ENCODE measurements around the gene AQP5. TPM values are rescaled to one million over a fixed set of nuclear protein-coding genes. Genes with fewer than 3 reads are reported as not detected.
A peak's percentile ranks its signal among the peaks of the same experiment; 100 is the strongest.

Gene AQP5
- total RNA-seq, 2 experiments from 2014 or later: not detected

DNA sequence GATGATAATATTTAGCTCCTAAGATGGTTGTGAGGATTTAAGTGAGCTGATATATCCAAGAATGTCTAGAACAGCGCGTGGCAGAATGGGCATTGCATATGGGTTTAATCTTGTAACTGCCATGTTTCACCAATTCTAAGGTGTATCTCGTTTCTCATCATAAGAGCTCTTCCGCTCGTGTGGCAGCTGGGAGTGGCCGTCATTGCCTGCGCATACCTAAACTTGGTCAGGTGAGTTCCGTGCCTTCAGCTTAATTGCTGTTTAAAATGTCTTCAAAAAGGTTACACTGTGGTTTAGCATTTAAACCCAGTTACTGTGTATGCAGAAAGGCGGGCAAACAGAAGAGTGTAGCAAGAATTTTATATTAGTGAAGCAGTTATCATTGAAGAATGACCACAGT lies 15.6 kb upstream of the AQP5 start:
- CTCF ChIA-PET: interaction anchor here (0.7 to 6.3 kb wide), 36 partner anchors 9 to 272 kb away, joined by 3 to 65 read pairs (median 4); partner anchors contain the start of genes AQP5, COX14 and SMARCD1
- H3K27me3 Mint-ChIP-seq (ENCODE audit: low read depth): no peaks in the 10 kb centered on the region
- peak overlapping the region; percentile 25 for H3K27ac Mint-ChIP-seq
- no peaks in the 10 kb centered on the region for H3K9me3 Mint-ChIP-seq
- intact Hi-C loops (cut with micrococcal nuclease): no loop called here
- H3K4me1 Mint-ChIP-seq (ENCODE audit: low read depth): peaks cover 16% of the 10 kb centered on the region
- no peak overlapping the region for H3K4me3 Mint-ChIP-seq
- H3K36me3 Mint-ChIP-seq (ENCODE audit: low read depth): no peaks in the 10 kb centered on the region
- no peak for DNase-seq

DNA sequence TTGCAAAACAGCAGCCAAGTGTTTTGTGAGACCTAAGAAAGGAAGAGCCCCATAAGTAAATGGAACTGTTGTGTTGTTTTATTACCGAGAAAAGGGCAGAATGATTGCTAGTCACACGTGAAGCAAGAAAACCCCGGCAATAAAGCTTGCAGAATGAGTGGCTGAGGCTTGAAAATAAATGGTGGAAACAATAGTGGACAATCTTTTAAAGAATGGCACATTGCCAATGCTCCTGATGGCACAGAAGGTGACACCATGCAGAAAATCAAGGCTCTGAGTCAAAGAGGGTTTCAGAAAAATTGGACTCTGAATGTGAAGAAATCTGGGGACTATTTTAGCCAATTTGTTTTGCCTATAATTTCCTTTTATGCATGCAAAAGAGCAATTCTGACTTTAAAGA lies 15.2 kb upstream of the AQP5 start:
- Mint-ChIP-seq H3K27ac (peak overlapping the region; percentile 25), H3K4me3 (no peak overlapping the region)

DNA sequence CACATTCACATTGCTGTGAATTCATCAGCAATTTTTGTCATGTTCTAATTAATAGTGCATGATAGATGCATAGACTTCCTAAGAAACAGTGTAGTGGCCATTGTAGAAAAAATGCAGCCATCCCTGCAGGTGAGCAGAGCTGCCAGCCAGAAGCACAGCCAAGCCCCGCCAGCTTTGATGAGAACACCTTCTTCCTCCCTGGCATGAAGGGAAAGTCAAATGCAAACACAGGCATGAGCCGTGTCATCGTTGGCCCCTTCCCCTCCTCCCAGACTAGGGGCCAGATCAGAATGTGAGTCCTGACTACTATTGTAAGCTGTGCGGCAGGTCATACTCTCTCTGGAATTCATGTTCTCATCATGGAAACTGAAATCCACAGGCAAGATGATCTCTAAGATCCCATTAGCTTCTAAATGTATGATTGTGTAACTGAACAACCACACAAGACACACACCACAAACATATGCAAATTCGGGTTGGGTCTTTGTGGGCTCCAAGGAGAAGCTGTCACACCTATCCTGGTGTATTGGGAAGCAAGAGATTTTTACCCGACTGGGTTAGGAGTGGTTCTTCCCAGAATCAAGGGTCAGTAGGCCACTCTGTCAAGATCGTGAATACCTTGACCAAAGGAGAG lies 14.0 kb upstream of the AQP5 start:
- H3K27me3 Mint-ChIP-seq (ENCODE audit: low read depth): no peaks in the 10 kb centered on the region
- CTCF ChIA-PET: interaction anchor here (0.7 to 6.3 kb wide), 6 partner anchors 11 to 225 kb away, joined by 4 to 65 read pairs (median 5); no protein-coding TSS in a partner anchor
- H3K9me3 Mint-ChIP-seq: no peaks in the 10 kb centered on the region
- H3K27ac Mint-ChIP-seq: no peak overlapping the region
- no peak for DNase-seq
- no peaks in the 10 kb centered on the region for H3K36me3 Mint-ChIP-seq (ENCODE audit: low read depth)
- peaks cover 16% of the 10 kb centered on the region for H3K4me1 Mint-ChIP-seq (ENCODE audit: low read depth)
- intact Hi-C loops (cut with micrococcal nuclease): no loop called here
- no peak overlapping the region for H3K4me3 Mint-ChIP-seq

More for the DNA sequence above, 15.2 kb upstream of the AQP5 start:
- Mint-ChIP-seq H3K36me3 (ENCODE audit: low read depth) (no peaks in the 10 kb centered on the region), H3K4me1 (ENCODE audit: low read depth) (peaks cover 16% of the 10 kb centered on the region), H3K9me3 (no peaks in the 10 kb centered on the region), H3K27me3 (ENCODE audit: low read depth) (no peaks in the 10 kb centered on the region)
- no peak for DNase-seq
- CTCF ChIA-PET: interaction anchor here (0.6 to 6.3 kb wide), 27 partner anchors 8 to 272 kb away, joined by 3 to 65 read pairs (median 5); partner anchors contain the start of genes AQP5, COX14 and SMARCD1
- intact Hi-C loops (cut with micrococcal nuclease): no loop called here

DNA sequence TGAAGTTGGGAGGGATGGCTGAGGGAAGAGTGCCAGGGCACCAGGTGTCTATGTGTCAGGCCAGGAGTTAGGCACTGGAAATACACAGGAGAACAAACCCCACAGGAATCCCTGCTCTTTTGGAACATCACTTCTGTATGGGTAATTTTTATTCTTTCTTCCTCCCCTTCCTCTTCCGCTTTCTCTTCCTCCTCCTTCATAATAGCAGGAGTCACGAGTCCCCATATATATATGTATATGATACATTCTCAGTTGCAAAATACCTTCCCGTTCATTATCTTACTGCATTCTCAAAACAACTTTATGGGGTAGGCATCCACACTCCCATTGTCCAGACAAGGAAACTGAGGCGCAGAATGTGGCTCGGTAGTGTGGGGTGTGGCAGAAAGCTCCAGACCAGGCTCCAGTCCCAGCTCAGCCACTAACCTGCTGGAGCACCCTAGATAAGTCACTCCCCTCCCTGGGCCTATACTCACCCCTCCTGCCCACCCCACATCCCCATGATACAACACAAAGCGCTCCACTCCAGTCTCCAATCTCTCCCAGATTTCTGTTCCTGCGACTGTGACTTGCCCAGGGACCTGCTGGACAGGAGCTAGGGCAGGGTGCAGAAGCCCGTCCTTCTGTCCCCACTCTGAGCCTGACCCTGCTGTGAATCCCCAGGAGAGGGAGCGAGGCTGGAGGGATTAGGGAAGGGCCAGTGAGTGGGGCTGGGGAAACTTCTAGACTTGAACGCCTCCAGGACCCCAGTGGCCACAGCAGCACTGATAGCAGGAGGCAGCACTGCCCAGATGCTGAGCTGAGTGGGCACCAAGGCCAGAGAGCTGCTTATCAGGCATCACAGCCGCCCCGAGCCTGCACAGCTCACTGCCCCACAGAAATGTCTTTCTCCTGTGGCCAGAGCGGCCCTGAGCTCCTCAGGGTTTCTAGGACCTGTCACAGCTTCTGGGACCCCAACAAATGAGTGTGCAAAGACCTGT lies 12.5 kb upstream of the AQP5 start:
- no peak overlapping the region for H3K4me3 Mint-ChIP-seq
- peaks cover 16% of the 10 kb centered on the region for H3K4me1 Mint-ChIP-seq (ENCODE audit: low read depth)
- no peak overlapping the region for H3K27ac Mint-ChIP-seq
- H3K27me3 Mint-ChIP-seq (ENCODE audit: low read depth): peaks cover 13% of the 10 kb centered on the region
- intact Hi-C loops (cut with micrococcal nuclease): no loop called here
- H3K9me3 Mint-ChIP-seq: no peaks in the 10 kb centered on the region
- DNase-seq: no peak
- H3K36me3 Mint-ChIP-seq (ENCODE audit: low read depth): no peaks in the 10 kb centered on the region
- CTCF ChIA-PET: interaction anchor here (0.6 to 6.3 kb wide), 2 partner anchors 17 to 36 kb away, joined by 3 to 65 read pairs; no protein-coding TSS in a partner anchor

DNA sequence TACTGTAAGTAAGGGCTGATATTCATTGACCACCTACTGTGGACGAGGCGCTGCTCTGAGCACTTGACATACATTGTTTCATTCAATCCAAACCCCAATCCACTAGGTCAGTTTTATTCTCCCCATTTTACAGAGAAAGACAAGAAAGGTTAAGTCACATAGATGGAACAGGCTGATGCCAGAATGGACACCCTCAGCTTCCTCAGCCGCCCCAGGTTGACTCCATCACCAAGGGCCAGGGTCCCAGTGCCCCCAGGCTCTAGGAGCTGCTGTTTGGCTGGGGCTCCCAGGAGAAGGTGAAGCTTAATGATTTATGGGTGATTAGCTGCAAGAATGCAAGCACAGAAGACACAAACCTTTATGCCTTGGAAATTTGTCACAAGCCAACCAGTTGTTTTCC lies 11.8 kb upstream of the AQP5 start:
- Mint-ChIP-seq H3K27me3 (ENCODE audit: low read depth) (peaks cover 20% of the 10 kb centered on the region), H3K36me3 (ENCODE audit: low read depth) (no peaks in the 10 kb centered on the region), H3K4me1 (ENCODE audit: low read depth) (peaks cover 12% of the 10 kb centered on the region), H3K27ac (no peak overlapping the region), H3K4me3 (no peak overlapping the region), H3K9me3 (no peaks in the 10 kb centered on the region)
- CTCF ChIA-PET: interaction anchor here (6.3 kb wide), 1 partner anchor 17 kb away, joined by 65 read pairs; no protein-coding TSS in a partner anchor
- no peak for DNase-seq
- intact Hi-C loops (cut with micrococcal nuclease): no loop called here

DNA sequence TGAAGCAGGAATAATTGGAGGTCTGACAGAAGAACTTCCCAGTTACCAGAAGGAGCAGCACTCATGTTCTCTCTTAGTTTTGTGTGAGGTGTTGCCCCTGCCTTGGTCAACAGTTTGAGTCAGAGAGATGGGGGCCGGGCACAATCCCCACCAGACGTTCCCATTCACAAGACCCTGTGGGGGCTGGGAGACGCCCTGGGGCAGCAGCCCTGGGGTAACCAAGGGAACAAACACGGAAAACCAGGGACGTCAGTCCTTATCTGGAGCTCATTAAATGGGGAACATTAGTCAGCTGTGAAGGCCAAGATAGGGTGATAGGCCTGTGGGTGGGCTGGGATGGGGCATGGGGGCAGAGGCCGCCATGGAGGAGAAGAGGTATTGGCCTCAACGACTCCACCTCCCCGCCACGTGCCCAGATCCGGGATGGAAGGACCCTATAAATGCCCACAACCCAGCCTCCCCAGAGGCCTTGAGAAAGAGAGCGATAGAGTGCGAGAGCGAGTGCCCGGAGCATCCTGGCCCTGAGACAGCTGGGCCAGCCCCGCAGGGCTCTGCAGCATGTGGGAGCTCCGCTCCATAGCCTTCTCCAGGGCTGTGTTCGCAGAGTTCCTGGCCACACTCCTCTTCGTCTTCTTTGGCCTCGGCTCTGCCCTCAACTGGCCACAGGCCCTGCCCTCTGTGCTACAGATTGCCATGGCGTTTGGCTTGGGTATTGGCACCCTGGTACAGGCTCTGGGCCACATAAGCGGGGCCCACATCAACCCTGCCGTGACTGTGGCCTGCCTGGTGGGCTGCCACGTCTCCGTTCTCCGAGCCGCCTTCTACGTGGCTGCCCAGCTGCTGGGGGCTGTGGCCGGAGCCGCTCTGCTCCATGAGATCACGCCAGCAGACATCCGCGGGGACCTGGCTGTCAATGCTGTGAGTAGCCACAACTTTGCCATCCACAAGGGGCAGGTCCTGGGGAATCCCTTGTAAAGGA lies 11.1 kb upstream of the AQP5 start, which contains the start of gene AQP2:
Gene AQP2, plus strand, starts transcription at position 465 of the 979 bp plus-strand sequence. Its CDS starts 94 bp downstream, at position 559.
- no peak within 1 kb of the TSS for H3K4me3 Mint-ChIP-seq
- intact Hi-C loops (cut with micrococcal nuclease): no loop called here
- H3K27me3 Mint-ChIP-seq (ENCODE audit: low read depth): peaks cover 22% of the 10 kb centered on the region
- H3K27ac Mint-ChIP-seq: no peak within 1 kb of the TSS
- no peaks in the 10 kb centered on the region for H3K9me3 Mint-ChIP-seq
- H3K36me3 Mint-ChIP-seq (ENCODE audit: low read depth): no peaks in the 10 kb centered on the region
- no peak for DNase-seq
- CTCF ChIA-PET: interaction anchor here (6.3 kb wide), 1 partner anchor 16 kb away, joined by 65 read pairs; no protein-coding TSS in a partner anchor
- H3K4me1 Mint-ChIP-seq (ENCODE audit: low read depth): peaks cover 6% of the 10 kb centered on the region

DNA sequence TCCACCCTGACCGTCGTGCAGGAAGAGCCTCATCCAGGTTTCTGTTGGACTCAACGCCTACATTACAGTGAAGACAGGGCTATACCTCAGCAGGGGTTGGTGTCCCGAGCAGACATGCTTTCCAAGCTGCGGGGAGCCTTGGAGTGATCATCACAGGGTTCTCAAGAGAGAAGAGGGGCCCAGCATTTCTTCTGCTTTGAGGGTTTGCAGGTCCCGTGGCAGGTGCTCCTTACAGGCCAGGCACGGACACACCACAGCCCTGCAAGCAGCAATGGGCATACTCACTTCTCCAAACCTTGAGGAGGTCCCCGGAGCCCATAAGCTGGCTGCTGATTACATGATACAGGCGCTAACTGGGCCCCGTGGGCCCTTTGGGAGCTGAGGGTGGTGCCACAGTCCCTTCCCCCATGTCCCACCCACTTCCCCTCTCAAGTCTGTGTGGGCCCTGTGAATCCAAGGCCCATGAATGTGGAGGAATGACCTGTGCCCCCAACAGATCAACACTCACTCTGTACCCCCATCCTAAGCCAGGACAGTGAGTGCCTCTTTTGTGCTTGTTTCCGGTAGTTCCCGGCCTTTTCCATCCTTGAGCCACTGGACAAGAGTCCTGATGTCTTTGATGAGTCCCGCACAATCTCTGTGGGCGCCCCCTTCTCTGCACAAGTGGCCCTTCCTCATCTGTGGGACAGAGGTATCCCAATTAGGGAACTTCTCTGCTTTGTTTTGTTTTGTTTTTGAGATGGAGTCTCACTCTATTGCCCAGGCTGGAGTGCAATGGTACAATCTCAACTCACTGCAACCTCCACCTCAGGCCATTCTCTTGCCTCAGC lies 10.0 kb upstream of the AQP5 start:
- H3K4me3 Mint-ChIP-seq: no peak overlapping the region
- intact Hi-C loops (cut with micrococcal nuclease): no loop called here
- no peak overlapping the region for H3K27ac Mint-ChIP-seq
- no peaks in the 10 kb centered on the region for H3K9me3 Mint-ChIP-seq
- peaks cover 28% of the 10 kb centered on the region for H3K27me3 Mint-ChIP-seq (ENCODE audit: low read depth)
- CTCF ChIA-PET: no interaction called here
- H3K36me3 Mint-ChIP-seq (ENCODE audit: low read depth): no peaks in the 10 kb centered on the region
- DNase-seq: no peak
- H3K4me1 Mint-ChIP-seq (ENCODE audit: low read depth): no peaks in the 10 kb centered on the region

DNA sequence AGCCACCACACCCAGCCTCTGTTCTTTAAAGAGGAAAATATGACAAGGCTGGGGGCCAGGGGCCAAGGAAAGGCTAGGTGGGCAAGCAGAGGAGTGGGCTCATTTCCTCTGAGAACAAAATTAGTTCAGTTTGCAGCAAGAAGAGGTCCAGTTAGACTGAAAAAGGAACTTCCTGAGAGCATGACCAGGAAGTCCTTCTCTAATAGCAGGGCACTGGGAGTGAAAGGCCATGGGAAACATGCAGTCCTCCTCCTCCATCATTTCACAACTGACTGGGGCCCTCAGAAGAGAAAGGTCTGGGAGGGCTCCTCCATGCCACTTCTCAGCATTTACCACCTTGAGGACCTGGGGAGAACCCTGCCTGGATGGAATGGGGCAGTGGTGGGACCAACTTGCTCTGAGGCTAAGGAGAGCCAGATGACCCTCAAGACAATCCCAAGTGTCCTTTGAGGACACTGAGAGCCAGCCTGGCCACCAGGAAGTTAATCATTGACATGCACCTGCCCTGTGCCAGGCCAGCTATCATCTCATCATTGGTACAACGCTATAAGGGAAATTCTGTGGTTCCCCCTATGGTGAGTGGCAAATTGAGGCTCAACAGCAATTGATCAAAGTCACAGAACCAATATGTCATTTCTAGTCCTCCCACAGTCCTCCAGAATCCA lies 9.1 kb upstream of the AQP5 start:
- Mint-ChIP-seq H3K4me1 (ENCODE audit: low read depth) (no peaks in the 10 kb centered on the region), H3K27ac (no peak overlapping the region), H3K36me3 (ENCODE audit: low read depth) (no peaks in the 10 kb centered on the region), H3K27me3 (ENCODE audit: low read depth) (peaks cover 36% of the 10 kb centered on the region), H3K4me3 (no peak overlapping the region), H3K9me3 (no peaks in the 10 kb centered on the region)
- CTCF ChIA-PET: no interaction called here
- no peak for DNase-seq
- intact Hi-C loops (cut with micrococcal nuclease): no loop called here

DNA sequence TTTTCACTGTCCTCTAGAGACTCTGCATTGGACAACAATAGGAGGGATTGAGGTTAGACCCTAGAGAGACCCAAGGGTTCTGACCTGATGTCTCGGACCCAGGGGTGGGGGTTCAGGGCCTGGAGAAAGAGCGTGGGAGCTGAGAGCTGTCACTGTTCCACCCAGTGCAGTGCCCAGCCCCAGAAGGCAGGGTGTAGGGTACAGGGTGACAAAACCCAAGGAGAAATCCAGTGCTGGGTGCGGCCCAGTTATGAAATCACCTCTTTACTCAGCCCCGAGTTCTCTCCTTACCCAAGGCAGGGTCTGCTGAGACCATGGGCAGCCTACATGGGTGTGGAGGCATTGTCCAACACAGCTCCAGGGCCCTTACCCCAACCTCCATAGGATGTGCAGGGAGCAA lies 8.5 kb upstream of the AQP5 start:
- no peak for DNase-seq
- Mint-ChIP-seq H3K27ac (no peak overlapping the region), H3K9me3 (no peaks in the 10 kb centered on the region), H3K36me3 (ENCODE audit: low read depth) (no peaks in the 10 kb centered on the region), H3K27me3 (ENCODE audit: low read depth) (peaks cover 40% of the 10 kb centered on the region), H3K4me3 (no peak overlapping the region), H3K4me1 (ENCODE audit: low read depth) (no peaks in the 10 kb centered on the region)
- intact Hi-C loops (cut with micrococcal nuclease): no loop called here
- CTCF ChIA-PET: interaction anchor here (0.8 kb wide), 1 partner anchor 20 kb away, joined by 3 read pairs; no protein-coding TSS in a partner anchor

DNA sequence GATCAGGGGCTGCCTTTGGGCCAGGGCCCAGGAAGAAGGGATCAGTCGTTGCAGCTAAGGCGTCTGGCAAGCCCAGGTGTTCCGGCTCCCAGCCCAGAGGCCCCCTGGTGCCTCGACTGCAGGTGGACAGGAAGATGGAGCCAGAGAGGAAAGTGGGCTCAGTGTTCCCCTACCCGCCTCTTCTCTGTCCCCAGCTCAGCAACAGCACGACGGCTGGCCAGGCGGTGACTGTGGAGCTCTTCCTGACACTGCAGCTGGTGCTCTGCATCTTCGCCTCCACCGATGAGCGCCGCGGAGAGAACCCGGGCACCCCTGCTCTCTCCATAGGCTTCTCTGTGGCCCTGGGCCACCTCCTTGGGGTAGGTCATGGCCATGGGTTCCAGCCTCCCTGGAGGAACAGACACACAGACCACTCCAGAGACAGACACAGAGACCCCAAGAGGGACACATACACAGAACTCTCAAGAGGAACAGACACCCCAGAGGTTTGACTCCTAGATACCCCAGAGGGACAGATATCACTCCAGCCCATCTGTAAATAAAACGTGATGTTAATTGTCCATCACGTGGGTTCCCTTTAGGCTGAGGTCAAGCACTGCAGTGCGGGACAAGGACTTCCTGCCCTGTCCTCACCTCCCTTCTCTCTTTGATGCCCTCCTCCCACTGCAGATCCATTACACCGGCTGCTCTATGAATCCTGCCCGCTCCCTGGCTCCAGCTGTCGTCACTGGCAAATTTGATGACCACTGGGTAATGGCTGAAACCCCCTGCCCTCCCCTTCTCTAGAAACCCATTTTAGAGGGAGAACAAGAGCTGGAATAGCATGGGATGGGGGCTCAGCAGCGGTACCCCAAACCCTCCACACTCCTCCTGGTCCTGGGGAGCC lies 7.5 kb upstream of the AQP5 start:
- Mint-ChIP-seq H3K4me3 (no peak overlapping the region), H3K9me3 (no peaks in the 10 kb centered on the region), H3K36me3 (ENCODE audit: low read depth) (no peaks in the 10 kb centered on the region), H3K27me3 (ENCODE audit: low read depth) (peaks cover 51% of the 10 kb centered on the region), H3K27ac (no peak overlapping the region), H3K4me1 (ENCODE audit: low read depth) (no peaks in the 10 kb centered on the region)
- no peak for DNase-seq
- CTCF ChIA-PET: interaction anchor here (0.5 to 1.6 kb wide), 4 partner anchors 8 to 88 kb away, joined by 3 to 5 read pairs (median 3); no protein-coding TSS in a partner anchor
- intact Hi-C loops (cut with micrococcal nuclease): no loop called here
